Activated T-helper 9 cell treated with anti-CD3 and anti-CD28 coated beads, Interleukin-2, amount 50 U/mL, for 16 hours (primary cell): ENCODE results near the gene EIF3CL.
"Not testable (repeated sequence)": the region's sequence is repeated elsewhere in the genome, so short reads cannot be mapped to it uniquely, and the experiment has no call there.

ENCODE experiments used
- DNase-seq: peaks from one replicate; pipeline ENCODE4 v3.0.0-alpha.2; 2020; ENCODE audit warnings: low read depth

EIF3CL gene

GRCh38 chr16:28363408-28363807 lies 40.2 kb downstream of the EIF3CL start, which contains the start of gene NPIPB6:
Gene NPIPB6, minus strand, starts transcription at chr16:28363508. Its CDS starts 686 bp downstream, at chr16:28362822.
- DNase-seq, result not testable (repeated sequence)

DNA sequence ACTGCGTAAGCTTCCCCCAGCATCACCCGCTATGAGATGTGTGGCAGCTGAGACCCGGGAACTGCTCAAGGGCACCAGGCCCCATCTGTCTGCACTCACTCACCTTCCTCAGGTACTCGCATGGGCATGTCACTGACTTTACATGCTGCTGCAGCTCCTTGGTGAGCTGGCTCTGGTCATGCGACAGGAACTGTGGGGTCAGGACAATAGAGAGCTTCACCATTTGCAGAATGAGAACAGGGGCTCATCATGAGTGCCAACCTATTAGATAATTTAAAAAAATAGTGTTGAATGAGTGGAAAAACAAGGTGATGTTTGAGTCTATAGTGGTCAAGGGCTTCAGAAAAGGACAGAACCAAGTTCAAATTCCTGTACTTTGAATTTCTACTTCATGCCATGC lies 41.0 kb downstream of the EIF3CL start:
- DNase-seq, result not testable (repeated sequence)

DNA sequence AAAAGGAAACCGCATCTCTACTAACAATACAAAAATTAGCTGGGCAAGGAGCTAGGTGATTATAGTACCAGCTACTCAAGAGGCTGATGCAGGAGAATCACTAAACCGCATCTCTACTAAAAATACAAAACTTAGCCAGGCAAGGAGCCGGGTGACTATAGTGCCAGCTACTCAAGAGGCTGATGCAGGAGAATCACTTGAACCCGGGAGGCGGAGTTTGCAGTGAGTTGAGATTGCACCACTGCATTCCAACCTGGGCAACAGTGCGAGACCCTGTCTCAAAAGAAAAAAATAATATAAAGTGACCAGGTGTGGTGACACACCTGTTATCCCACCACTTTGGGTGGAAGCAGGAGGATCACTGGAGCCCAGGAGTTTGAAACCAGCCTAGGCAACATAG lies 65.4 kb downstream of the EIF3CL start:
- DNase-seq, result not testable (repeated sequence)

DNA sequence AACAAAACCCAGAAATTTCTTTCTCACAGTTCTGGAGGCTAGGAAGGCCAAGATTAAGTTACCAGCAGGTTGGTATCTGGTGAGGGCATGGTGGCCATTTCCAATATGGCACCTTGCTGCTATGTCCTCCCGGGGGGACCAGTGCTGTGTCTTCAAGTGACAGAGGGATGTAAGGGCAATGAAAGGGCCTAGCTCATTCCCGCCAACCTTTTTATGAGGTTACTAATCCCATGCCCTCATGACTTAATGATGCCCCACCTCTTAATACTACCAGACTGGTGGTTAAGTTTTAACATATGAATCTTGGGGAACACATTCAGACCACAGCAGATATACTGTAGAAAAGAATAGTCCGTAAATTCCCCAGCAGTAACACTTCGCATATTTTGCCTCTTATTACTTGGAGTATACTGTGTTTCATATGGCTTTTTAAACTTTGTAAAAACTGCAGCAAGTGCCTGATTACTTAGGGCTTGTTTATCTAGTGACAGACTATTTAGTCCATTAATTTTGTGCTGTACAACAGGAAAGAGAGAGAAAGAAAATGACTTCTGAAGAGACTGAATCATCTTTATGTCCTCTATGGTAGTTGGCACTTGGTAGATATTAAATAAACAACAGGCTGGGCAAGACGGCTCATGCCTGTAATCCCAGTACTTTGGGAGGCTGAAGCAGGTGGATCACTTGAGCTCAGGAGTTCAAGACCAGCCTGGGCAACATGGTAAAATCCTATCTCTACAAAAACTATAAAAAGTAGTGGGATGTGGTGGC lies 66.5 kb downstream of the EIF3CL start:
- not testable (repeated sequence) for DNase-seq

DNA sequence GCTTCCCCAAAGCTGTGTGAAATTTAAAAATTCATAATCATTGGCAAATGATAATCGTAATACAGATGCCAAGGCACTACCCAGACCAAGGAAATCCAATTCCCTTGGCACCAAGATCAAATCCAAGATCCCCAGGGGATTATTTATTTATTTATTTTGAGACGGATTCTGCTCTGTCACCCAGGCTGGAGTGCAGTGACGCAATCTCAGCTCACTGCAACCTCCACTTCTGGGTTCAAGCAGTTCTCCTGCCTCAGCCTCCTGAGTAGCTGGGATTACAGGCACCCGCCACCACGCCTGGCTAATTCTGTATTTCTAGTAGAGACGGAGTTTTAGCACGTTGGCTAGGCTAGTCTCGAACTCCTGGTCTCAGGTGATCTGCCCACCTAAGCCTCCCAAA lies 68.0 kb downstream of the EIF3CL start:
- DNase-seq, result not testable (repeated sequence)

DNA sequence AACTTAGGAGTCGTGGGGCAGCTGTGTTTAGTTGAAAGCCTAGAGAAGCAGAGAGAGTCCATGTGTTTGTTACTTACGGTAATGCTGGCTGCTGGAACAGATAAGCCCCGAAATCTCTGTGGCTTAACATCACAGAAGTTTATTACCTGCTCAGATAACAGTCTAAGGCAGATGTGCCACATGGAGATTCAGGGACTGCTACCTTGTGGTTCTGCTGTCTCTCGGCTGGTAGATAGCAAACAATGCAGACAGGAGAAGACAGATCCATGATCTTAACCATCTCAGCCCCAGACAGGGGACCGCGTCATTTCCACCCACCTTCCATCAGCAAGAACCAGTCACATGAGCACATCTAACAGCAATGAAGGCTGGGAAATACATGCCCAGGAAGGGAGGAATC lies 71.0 kb downstream of the EIF3CL start:
- not testable (repeated sequence) for DNase-seq

DNA sequence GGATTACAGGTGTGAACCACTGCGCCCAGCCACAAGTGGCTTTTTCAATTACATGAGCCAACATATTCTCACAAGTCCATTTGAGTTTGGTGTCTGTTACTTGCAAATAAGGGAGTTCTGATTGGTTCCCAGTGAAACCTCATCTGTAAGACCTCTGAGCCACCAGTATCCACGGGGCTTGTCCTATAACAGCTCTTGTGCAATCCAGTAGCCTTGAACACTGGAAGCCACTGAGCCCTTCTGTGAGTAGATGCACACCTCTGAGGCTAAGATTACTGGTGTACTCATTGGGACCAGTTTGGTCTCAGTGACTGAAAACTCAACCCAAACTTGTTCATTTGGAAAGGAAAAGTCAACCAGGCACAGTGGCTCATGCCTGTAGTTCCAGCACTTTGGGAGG lies 72.7 kb downstream of the EIF3CL start:
- DNase-seq, result not testable (repeated sequence)

- DNase-seq, result not testable (repeated sequence)
Measured at GRCh38 chr16:28330232-28330631, 73.4 kb downstream of the EIF3CL start.
